ENCODE measurements around the gene DNAJA3. TPM values are rescaled to one million over a fixed set of nuclear protein-coding genes. Genes with fewer than 3 reads are reported as not detected.

The DNAJA3 gene
- total RNA-seq, 1 donor from 2014 or later = 36.1 TPM

DNA sequence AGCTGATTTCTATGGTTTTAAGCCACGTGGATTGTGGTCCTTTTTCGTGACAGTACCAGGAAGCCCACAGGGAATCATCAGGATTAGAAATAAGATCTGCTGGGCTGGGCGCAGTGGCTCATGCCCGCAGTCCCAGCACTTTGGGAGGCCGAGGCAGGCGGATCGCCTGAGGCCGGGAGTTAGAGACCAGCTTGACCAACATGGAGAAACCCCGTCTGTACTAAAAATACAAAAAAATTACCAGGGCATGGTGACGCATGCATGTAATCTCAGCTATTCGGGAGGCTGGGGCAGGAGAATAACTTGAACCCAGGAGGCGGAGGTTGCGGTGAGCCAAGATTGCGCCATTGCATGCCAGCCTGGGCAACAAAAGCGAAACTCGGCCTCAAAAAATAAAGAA lies 42.2 kb downstream of the DNAJA3 start:
- TF ChIP-seq, protein P1, sequence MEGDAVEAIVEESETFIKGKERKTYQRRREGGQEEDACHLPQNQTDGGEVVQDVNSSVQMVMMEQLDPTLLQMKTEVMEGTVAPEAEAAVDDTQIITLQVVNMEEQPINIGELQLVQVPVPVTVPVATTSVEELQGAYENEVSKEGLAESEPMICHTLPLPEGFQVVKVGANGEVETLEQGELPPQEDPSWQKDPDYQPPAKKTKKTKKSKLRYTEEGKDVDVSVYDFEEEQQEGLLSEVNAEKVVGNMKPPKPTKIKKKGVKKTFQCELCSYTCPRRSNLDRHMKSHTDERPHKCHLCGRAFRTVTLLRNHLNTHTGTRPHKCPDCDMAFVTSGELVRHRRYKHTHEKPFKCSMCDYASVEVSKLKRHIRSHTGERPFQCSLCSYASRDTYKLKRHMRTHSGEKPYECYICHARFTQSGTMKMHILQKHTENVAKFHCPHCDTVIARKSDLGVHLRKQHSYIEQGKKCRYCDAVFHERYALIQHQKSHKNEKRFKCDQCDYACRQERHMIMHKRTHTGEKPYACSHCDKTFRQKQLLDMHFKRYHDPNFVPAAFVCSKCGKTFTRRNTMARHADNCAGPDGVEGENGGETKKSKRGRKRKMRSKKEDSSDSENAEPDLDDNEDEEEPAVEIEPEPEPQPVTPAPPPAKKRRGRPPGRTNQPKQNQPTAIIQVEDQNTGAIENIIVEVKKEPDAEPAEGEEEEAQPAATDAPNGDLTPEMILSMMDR (IDR thresholded peaks at IDR 0.05) = no peak
- ATAC-seq = no peak
- Histone ChIP-seq H3K36me3 (peaks cover 45% of the 10 kb centered on the region), H3K4me1 (no peaks in the 10 kb centered on the region), H3K27me3 (no peaks in the 10 kb centered on the region), H3K4me3 (no peak overlapping the region), H3K27ac (no peak overlapping the region), H3K9me3 (no peaks in the 10 kb centered on the region)
- DNase-seq = no peak
- intact Hi-C loops (cut with DNase I) = no loop called here

DNA sequence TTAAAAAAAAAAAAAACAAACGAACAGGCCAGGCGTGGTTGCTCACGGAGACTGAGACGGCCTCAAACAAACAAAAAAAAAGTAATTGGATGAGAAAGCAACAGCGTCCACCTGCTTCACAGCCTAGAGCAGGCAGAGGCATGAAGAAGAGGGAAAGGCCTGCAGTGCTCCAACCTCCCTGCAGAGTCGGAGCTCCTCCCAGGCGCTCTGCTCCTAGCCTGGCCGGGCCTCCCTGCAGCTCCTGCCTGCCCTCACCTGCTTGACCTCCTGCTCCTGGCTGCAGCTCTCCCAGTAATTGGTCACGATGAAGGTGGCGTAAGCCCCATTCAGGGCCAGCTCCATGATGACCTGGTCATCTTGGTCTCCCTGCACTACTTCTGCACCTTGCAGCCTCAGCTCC lies 43.3 kb downstream of the DNAJA3 start:
- Histone ChIP-seq H3K27me3 (no peaks in the 10 kb centered on the region), H3K9me3 (no peaks in the 10 kb centered on the region), H3K4me1 (peaks cover 6% of the 10 kb centered on the region), H3K27ac (no peak overlapping the region), H3K36me3 (peaks cover 34% of the 10 kb centered on the region), H3K4me3 (no peak overlapping the region)
- intact Hi-C loops (cut with DNase I) = no loop called here
- no peak for ATAC-seq
- DNase-seq = no peak
- TF ChIP-seq, protein P1 (IDR thresholded peaks at IDR 0.05) = no peak

DNA sequence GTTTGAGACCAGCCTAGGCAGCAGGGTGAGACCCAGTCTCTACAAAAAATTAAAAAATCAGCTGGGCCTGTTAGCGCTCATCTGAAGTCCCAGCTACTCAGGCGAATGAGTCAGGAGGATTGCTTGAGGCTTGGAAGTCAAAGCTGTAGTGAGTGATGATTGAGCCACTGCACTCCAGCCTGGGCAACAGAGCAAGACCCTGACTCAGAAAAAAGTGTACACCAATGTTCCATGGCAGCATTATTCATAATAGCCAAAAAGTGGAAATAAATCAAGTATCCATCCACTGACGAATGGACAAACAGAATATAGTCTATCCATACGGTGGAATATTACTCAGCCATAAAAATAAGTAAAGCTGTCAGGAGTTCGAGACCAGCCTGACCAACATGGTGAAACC lies 46.2 kb downstream of the DNAJA3 start:
- H3K36me3 ChIP-seq = peaks cover 13% of the 10 kb centered on the region
- no peak overlapping the region for H3K4me3 ChIP-seq
- TF ChIP-seq, protein P1 (IDR thresholded peaks at IDR 0.05) = no peak
- H3K27me3 ChIP-seq = no peaks in the 10 kb centered on the region
- ATAC-seq (no peak), DNase-seq (no peak)
- no peak overlapping the region for H3K27ac ChIP-seq
- H3K9me3 ChIP-seq = no peaks in the 10 kb centered on the region
- intact Hi-C loops (cut with DNase I) = no loop called here
- H3K4me1 ChIP-seq = peaks cover 13% of the 10 kb centered on the region

DNA sequence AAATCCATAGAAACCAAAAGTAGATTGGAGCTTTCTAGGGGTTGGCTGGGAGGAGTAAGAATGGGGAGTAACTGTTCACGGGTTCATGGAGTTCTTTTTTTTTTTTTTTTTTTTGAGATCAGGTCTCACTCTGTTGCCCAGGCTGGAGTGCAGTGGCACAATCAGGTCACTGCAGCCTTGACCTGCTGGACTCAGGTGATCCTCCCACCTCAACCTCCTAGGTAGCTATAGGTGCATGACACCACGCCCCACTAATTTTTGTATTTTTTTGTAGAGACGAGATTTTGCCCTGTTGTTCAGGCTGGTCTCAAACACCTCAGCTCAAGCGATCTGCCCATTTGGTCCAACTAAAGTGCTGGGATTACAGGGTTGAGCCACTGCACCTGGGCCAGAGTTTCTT lies 47.2 kb downstream of the DNAJA3 start:
- H3K9me3 ChIP-seq = no peaks in the 10 kb centered on the region
- H3K27me3 ChIP-seq = no peaks in the 10 kb centered on the region
- peaks cover 22% of the 10 kb centered on the region for H3K4me1 ChIP-seq
- intact Hi-C loops (cut with DNase I) = no loop called here
- DNase-seq (no peak), ATAC-seq (no peak)
- TF ChIP-seq, protein P1 (IDR thresholded peaks at IDR 0.05) = no peak
- H3K27ac ChIP-seq = no peak overlapping the region
- no peak overlapping the region for H3K4me3 ChIP-seq
- H3K36me3 ChIP-seq = peaks cover 13% of the 10 kb centered on the region

DNA sequence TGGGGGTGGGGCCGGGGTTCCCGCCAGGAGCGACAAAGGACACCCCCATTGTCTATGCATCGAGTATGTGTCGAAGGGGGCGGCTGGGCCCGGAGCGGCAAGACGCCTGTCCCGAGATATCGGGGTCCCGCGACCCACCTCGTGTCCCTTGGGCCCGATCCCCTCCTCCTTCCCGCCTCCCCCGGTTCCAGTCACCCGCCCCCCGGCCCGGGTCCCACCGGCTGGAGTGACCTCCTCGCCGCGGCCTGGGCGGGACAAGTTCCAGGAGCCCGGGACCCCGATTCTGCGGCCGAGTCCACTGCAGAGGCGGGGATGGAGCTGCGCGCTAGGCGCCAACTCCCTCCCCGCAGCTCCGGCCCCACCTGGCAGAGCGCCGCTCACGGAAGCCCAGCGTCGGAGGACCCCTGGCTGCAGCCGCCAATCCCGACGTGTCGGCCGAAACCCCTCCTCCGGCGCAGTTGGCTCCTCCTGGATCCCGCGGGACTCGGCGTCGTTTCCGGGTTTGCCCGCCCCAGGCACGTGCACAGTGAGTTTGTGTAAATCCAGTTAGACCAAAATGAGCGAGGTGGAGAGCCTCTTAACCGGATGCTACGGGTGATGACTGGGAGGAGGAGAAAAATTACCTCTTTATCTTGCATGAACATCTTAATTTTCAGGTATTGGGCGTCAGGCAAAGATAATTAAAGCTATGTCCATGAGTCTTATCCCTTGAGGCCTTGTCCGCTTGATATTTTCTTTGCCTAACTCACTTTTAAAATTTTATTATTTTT lies 48.7 kb downstream of the DNAJA3 start, which contains the start of gene NMRAL1:
Gene NMRAL1, minus strand, starts transcription at position 434 of the 770 bp plus-strand sequence. CDS start 493 bp downstream, outside the sequence.
- Histone ChIP-seq H3K4me1 (peaks cover 29% of the 10 kb centered on the region), H3K27ac (peak within 1 kb of the TSS; percentile 85), H3K4me3 (peak within 1 kb of the TSS; percentile 88), H3K36me3 (peaks cover 4% of the 10 kb centered on the region), H3K9me3 (no peaks in the 10 kb centered on the region), H3K27me3 (no peaks in the 10 kb centered on the region)
- ATAC-seq (peak; percentile 77), DNase-seq (peak; percentile 96)
- intact Hi-C loops (cut with DNase I) = no loop called here
- TF ChIP-seq, protein P1 (IDR thresholded peaks at IDR 0.05) = no peak

Measured in upper lobe of right lung (tissue), 1 donor.